Endothelial cell (in vitro differentiated cells): ENCODE results near the gene CEP19. TPM values are rescaled to one million over a fixed set of nuclear protein-coding genes. Genes with fewer than 3 reads are reported as not detected.

Source experiments
- DNase-seq: peaks from one replicate; pipeline ENCODE4 v3.0.0; 2021; ENCODE audit warnings: low spot score
- H3K27ac Mint-ChIP-seq: one replicate; pipeline ENCODE4 v1.8.0; 2021; ENCODE audit warnings: mixed read lengths, inconsistent platforms; ENCODE audit not compliant: unreplicated experiment
- H3K27me3 Mint-ChIP-seq: one replicate; pipeline ENCODE4 v1.8.0; 2021; ENCODE audit warnings: mild to moderate bottlenecking, moderate library complexity, mixed read lengths, inconsistent platforms; ENCODE audit not compliant: unreplicated experiment
- H3K36me3 Mint-ChIP-seq: one replicate; pipeline ENCODE4 v1.8.0; 2021; ENCODE audit warnings: mild to moderate bottlenecking, low read depth, mixed read lengths, inconsistent platforms; ENCODE audit not compliant: unreplicated experiment
- H3K4me1 Mint-ChIP-seq: one replicate; pipeline ENCODE4 v1.8.0; 2021; ENCODE audit warnings: mild to moderate bottlenecking, mixed read lengths, inconsistent platforms; ENCODE audit not compliant: unreplicated experiment
- H3K4me3 Mint-ChIP-seq: one replicate; pipeline ENCODE4 v1.8.0; 2021; ENCODE audit warnings: mild to moderate bottlenecking, mixed read lengths, inconsistent platforms; ENCODE audit not compliant: unreplicated experiment
- H3K9me3 Mint-ChIP-seq: one replicate; pipeline ENCODE4 v1.8.0; 2021; ENCODE audit warnings: mixed read lengths, inconsistent platforms; ENCODE audit not compliant: unreplicated experiment
- CTCF ChIP-seq: fragments of 200-600 bp; sonication (generic); IDR thresholded peaks from one replicate; pipeline ENCODE4 v1.5.0; 2021; ENCODE audit warnings: antibody characterized with exemption; ENCODE audit not compliant: unreplicated experiment
- total RNA-seq: library from RNA; stranded (reverse); fragmentation: NEBNext Ultra II Directional; extraction: Animal tissue kit (Norgen Biotek cat#: 25700); gene quantifications from one replicate; pipeline ENCODE4 v1.2.1, GENCODE V29; 2021; ENCODE audit not compliant: unreplicated experiment

CEP19 gene
- total RNA-seq, 1 donor from 2014 or later, result 6.0 TPM

GRCh38 chr3:196677353-196677752 is 34.7 kb downstream of the CEP19 start:
- H3K4me1 Mint-ChIP-seq, result peaks cover 19% of the 10 kb centered on the region
- DNase-seq, result no peak
- peak overlapping the region; percentile 48 for H3K27ac Mint-ChIP-seq
- no peak overlapping the region for H3K4me3 Mint-ChIP-seq
- TF ChIP-seq CTCF, result no peak
- H3K27me3 Mint-ChIP-seq, result peaks cover 3% of the 10 kb centered on the region
- no peaks in the 10 kb centered on the region for H3K9me3 Mint-ChIP-seq
- H3K36me3 Mint-ChIP-seq, result no peaks in the 10 kb centered on the region

DNA sequence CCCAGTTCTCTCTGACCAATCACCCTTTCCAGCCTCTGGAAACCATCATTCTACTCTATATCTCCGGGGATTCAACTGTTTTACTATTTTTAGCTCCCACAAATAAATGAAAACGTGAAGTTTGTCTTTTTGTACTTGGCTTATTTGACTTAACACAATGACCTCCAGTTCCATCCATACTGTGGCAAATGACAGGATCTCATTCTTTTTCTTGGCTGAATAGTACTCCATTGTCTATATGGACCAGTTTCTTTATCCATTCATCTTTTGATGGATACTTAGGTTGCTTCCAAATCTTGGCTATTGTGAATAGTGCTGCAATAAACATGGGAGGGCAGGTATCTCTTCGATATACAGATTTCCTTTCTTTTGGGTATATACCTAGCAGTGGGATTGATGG is 38.4 kb downstream of the CEP19 start:
- TF ChIP-seq CTCF, result no peak
- DNase-seq, result no peak
- peaks cover 6% of the 10 kb centered on the region for H3K27me3 Mint-ChIP-seq
- no peak overlapping the region for H3K27ac Mint-ChIP-seq
- H3K4me1 Mint-ChIP-seq, result peaks cover 42% of the 10 kb centered on the region
- no peak overlapping the region for H3K4me3 Mint-ChIP-seq
- H3K9me3 Mint-ChIP-seq, result no peaks in the 10 kb centered on the region
- H3K36me3 Mint-ChIP-seq, result no peaks in the 10 kb centered on the region

DNA sequence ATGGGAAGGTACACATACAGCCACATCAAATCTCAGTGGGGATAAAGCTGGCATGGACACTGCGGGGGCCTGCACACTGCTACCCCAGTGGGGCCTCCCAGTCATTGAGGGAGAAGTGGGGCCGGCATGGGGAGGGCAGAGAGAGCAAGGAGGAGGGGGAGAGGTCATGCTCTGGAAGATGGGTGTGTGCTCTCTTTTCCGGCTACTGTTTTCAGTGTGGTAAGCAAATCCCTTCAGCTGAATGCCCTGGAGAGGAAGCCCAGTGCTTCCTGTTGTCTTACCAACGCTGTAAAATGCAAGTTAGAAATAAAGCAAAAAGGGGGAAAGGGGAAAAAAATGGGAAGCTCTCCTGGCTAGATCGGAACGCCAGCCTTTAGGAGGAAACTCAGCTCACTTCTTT is 41.7 kb downstream of the CEP19 start:
- TF ChIP-seq CTCF, result no peak
- H3K4me1 Mint-ChIP-seq, result peaks cover 56% of the 10 kb centered on the region
- DNase-seq, result peak; percentile 22
- peak overlapping the region; percentile 96 for H3K27ac Mint-ChIP-seq
- peaks cover 3% of the 10 kb centered on the region for H3K27me3 Mint-ChIP-seq
- no peak overlapping the region for H3K4me3 Mint-ChIP-seq
- H3K36me3 Mint-ChIP-seq, result no peaks in the 10 kb centered on the region
- no peaks in the 10 kb centered on the region for H3K9me3 Mint-ChIP-seq

GRCh38 chr3:196667056-196667825 is 44.8 kb downstream of the CEP19 start:
- H3K27me3 Mint-ChIP-seq, result peaks cover 3% of the 10 kb centered on the region
- DNase-seq, result no peak
- peaks cover 57% of the 10 kb centered on the region for H3K4me1 Mint-ChIP-seq
- no peak overlapping the region for H3K4me3 Mint-ChIP-seq
- no peak overlapping the region for H3K27ac Mint-ChIP-seq
- H3K36me3 Mint-ChIP-seq, result no peaks in the 10 kb centered on the region
- H3K9me3 Mint-ChIP-seq, result no peaks in the 10 kb centered on the region
- no peak for TF ChIP-seq CTCF

DNA sequence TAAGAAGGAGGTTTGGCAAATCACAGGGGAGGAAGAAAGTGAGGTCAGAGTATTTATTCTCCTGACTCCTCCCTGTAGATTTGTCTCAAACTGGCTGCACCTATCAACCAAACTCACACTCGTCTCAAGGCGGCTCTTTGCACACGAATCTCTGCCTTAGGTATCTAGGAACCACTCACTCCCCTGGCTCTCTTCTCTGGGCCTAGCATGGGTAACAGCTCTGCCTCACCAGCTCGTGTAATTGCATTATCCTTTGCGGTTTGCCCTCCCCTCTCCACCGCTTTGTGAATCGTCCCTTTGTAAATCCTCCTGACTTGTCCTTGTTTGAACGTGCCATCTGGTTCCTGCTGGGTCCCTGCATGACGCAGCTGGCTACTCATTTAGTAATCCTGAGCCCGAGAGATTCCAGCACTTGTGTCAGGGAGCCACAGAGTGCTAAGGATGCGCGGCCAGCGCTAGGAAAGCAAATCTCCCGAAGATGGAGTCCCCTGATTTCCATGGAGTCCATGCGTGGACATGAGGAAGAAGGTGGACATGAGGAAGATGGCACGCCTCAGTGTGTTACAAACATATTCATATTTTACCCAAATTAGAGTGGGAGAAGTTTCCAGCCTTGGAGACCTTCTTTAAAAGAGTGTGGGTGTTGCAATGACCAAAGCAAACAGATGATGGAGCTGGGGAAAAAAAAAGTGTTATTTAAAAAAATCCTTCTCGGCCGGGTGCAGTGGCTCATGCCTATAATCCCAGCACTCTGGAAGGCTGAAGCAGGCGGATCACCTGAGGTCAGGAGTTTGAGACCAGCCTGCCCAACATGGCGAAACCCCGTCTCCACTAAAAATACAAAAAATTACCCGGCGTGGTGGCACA is 45.8 kb downstream of the CEP19 start:
- Mint-ChIP-seq H3K27ac (peak overlapping the region; percentile 79), H3K4me1 (peaks cover 50% of the 10 kb centered on the region), H3K36me3 (peaks cover 7% of the 10 kb centered on the region), H3K4me3 (no peak overlapping the region), H3K27me3 (peaks cover 3% of the 10 kb centered on the region), H3K9me3 (no peaks in the 10 kb centered on the region)
- TF ChIP-seq CTCF, result no peak
- DNase-seq, result no peak
